HG03520 (cell line): ENCODE results near the gene FAM13C.

ENCODE experiments used
- ATAC-seq: cut with Tn5 transposase; IDR thresholded peaks from one replicate; pipeline ENCODE4 v1.9.1; 2021; ENCODE audit warnings: mild to moderate bottlenecking, moderate library complexity; ENCODE audit not compliant: unreplicated experiment

The FAM13C gene

DNA sequence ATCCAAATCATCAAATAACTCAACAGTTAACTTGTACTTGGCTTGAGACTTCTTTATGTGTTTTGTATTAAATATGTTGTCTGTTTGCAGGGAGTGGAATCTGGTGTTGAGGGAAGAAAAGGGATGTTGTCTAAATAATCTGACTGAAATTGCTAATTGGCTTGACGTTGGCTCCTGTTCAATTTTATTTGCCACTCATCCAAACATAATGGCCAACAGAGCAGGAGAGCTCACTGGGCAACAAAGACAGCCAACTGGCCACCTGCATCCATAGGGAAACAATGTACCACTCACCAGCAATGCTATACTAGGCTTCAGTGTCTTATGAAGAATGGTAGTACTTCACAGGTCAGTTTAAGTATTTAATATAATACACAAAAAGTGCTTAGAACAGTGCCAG is 80.5 kb downstream of the FAM13C start:
- ATAC-seq = no peak

DNA sequence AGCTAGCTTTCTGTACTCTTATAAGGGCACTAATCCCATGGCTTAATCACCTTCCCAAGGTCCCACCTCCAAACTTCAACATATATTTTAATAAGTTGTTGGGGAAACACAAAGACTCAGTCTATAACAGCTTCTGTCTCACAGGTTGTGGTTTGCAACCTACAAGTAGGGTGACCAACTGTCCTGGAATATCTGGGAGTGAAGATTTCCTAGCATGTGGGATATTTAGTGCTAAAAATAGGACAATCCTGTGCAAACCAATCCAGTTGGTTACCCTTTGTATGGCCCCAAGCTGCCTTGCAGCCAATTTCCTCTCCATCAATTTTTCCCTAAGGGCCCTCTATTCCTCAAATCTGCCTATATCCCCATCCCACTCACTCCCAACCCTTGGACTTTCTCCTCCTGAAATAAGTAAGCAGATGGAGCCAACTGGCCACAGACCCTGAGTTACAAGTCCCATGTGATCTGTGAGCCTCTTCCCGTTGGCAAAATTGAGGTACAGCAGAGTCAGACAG is 82.3 kb downstream of the FAM13C start:
- no peak for ATAC-seq

- no peak for ATAC-seq
Observed at GRCh38 chr10:59279476-59279875, 82.9 kb downstream of the FAM13C start.

- ATAC-seq = no peak
Observed at GRCh38 chr10:59276919-59277318, 85.4 kb downstream of the FAM13C start.

DNA sequence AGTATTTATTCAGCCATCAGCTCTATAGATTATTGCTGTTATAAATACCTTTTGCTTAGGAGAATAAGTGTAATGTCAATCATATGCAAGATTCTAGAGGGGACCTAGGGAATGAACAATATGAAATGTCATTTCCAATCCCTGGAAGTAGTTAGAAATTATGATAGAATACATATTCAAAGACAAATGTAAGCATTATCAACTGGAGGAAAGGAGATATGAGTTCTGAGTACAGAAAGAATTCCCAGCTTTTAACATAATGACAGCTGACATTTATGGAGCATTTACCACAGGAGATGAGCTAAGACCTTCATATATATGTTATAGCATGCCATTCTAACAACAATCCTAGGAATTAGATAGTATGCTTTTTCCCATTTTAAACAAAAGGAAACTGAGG is 86.2 kb downstream of the FAM13C start:
- no peak for ATAC-seq

GRCh38 chr10:59273445-59273844 is 88.9 kb downstream of the FAM13C start:
- ATAC-seq = no peak

DNA sequence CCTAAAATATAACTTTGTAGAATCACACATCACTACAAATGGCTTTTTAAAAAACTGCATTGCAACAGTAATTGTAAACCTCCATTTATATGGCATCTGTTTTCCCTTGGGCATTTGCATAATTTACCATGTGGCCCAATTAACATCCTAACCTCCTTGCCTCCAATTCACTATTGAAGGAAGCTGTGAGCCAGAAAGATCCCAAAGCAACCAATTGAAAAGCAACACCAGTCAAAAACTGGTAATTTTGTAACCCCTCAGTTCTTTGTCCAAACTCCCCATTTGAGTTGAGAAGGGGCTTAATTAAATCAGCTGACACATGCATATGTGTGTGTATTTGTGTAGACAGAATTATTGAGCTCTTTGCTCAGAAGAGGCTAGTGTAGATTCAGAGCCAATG is 90.3 kb downstream of the FAM13C start:
- no peak for ATAC-seq

GRCh38 chr10:59271160-59271559 is 91.2 kb downstream of the FAM13C start:
- no peak for ATAC-seq

DNA sequence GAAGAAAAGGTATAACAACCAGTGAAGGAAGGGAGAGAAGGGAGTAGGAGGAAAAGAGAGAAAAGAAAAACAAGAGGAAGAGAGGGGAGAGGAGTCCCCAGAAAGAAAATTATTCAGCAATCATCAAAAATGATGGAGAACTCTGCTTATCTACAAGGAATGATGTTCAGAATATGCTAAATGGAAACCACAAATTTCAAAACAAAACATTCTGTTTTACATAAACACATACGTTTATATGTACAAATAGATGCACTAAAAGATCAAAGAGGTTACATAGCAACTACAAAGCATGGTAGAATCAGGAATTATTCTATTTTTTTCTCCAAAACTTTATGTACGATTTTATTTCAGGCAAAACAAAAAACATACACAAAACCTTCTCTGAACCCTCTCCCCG is 91.9 kb downstream of the FAM13C start:
- no peak for ATAC-seq

GRCh38 chr10:59269651-59270050 is 92.7 kb downstream of the FAM13C start:
- ATAC-seq = no peak

DNA sequence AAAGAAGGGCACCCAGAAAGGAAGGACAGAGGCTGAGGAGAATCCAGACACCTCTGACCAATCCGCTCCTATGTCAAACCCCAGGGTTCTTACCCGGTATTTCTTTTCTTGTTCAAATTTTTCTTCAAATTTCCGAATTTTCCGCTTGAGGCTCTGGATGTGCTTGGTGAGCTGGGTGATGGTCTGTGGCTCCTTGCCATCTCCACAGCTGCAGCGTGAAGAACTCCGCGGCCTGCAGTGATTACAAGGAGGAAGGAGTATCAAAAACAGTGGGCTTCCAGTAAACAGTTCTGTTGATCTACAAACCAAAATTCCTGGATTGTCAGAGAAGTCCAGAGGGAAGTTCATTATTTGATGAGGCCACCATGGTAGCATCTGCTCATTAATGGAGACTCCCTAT is 93.9 kb downstream of the FAM13C start:
- ATAC-seq = no peak

GRCh38 chr10:59266321-59266720 is 96.0 kb downstream of the FAM13C start:
- ATAC-seq = no peak

DNA sequence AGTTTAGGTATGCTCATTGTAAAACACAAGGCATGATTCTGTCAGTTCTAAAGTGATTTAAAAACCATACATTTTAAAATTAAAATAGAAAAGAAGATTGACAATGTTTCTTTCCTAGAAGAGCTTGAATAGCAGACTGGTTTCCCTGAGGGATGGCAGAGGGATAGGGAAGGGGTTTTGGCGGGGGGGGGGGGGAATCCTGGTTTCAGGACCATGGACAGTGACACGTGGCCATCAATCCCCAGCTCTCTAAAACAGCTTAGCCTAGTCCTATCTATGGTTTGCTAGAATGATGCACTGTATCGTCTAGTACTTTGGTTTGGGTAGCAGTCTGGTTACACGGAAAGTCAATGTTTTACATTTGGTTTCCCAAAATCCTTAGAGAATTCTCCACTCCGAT is 97.2 kb downstream of the FAM13C start:
- no peak for ATAC-seq

GRCh38 chr10:59258890-59259289 is 103.5 kb downstream of the FAM13C start:
- ATAC-seq = no peak

DNA sequence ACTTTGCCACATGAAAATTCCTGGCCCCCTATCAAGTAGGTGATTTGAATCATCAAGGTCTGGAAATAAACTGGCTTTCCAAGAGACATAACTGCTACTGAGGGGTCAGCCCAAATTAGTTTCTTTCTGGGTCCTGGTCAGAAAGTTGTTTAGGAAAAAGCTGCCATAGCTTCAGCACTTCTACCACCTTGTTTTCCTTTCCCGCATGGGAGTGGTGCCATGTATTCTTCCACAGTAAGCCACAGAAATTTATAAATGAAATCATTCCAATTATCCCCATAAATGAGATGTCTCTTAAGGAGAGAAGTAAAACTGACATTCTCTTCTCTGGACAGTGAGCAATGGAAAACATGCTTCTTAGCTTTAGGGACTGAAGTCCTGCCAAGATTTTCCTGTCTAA is 105.1 kb downstream of the FAM13C start:
- ATAC-seq = no peak

DNA sequence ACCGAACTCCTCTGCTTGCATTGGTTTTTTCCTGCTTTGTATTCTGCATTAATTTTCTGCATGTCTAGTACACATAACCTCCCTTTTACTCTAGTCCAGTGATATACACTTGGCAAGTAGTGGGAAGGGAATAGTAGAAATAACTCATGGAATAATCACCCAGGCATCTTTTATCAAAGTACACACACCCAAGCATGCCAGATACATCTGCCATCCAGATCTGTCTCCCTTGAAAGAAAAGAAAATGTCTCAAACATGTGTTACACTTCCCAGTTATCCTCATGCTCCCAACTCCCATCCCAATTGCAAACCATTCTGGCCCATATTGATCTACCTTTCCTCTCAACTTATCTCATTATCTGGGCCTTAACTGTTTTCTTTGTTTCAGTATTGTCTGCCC is 106.9 kb downstream of the FAM13C start:
- no peak for ATAC-seq

DNA sequence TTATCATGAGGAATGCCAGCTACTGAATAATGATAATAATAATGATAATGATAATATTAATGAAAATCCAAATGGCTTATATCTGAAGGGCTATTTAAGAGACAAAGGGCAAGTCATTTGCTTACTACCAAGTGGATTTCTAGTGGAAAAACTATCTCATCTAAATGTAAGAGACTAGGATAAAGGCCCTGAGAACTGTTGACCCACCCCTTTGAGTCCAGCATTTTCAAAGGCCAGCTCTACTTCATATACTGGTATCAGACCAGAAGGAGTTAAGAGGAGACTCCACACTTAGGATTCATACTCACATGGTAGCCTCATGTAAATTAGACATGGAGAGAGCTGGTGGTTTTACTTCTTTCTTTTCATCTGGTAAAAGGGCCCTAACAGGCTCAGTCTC is 109.9 kb downstream of the FAM13C start:
- ATAC-seq = no peak

DNA sequence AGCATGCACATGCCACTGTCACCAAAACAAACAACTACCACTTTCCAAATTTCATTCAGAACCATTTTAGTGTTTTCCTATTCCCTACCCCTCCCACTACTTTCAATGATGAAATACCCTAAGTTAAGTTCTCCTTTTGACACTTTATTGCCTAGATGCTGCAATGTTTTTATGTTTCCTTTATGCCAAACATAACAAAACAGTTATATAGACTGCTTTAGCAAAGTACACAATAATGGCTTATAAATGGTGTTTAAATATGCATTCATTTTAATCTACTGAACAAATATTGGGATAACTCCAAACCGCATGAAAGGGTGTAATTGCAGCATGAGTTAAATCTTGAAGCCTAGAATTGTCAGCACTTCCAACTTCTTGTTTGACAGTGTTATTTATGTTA is 116.7 kb downstream of the FAM13C start:
- no peak for ATAC-seq

- ATAC-seq = no peak
Observed at GRCh38 chr10:59244871-59245270, 117.5 kb downstream of the FAM13C start.

DNA sequence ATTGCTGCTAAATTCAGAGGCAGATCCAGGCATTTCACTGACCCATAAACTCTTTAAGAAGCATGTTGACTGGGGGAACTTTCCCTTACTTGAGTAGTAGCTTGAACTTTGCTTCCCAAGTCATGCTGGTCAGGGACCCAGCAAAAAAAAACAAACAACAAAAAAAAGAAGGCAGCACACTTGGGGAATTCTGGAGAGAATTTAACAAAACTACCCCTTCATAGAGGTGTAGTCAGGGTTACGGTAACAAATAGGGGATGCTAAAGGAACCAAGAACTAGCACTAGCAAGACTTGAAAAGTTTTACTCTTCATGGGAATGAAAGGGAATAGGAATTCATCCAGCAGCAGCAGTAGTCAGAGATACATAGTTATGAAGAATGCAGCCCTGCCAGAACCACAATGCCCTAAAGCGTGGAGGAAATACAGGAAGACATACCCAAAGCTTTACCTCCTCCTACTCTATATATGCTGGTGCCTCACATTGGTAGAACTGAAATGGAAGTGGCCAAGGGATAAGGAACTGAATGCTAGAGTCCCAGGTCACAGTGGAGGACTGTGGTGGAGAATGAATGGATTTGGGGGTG is 118.6 kb downstream of the FAM13C start:
- no peak for ATAC-seq

DNA sequence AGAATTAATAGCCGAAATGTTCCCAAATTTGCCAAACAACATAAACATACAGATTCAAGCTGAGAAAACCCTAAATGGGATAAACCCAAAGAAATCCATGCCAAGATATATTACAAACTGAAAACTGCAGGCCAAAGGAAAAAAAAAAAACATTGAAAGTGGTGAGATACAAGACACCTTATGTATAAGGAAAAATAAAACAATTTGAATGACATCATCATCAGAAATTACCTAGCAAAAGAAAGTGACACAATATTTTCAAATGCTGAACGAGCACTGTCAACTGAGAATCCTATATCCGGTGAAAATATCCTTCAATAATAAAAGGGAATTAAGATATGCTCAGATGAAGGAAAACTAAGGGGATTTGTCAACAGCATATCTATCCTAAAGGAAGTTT is 119.4 kb downstream of the FAM13C start:
- no peak for ATAC-seq

- no peak for ATAC-seq
Observed at GRCh38 chr10:59242057-59242456, 120.3 kb downstream of the FAM13C start.

- no peak for ATAC-seq
Observed at GRCh38 chr10:59240582-59241183, 121.7 kb downstream of the FAM13C start.
